HG02763 (cell line): Measurements from ENCODE around the gene FCHO2.

Experiments used
- ATAC-seq: cut with Tn5 transposase; IDR thresholded peaks from one replicate; pipeline ENCODE4 v1.9.1; 2021; ENCODE audit warnings: mild to moderate bottlenecking, moderate library complexity; ENCODE audit not compliant: unreplicated experiment

The FCHO2 gene

GRCh38 chr5:73030531-73030930 is 74.7 kb downstream of the FCHO2 start:
- ATAC-seq: no peak

GRCh38 chr5:73030995-73031394 is 75.2 kb downstream of the FCHO2 start:
- no peak for ATAC-seq

GRCh38 chr5:73031839-73032238 is 76.0 kb downstream of the FCHO2 start:
- no peak for ATAC-seq

- ATAC-seq: no peak
Measured at GRCh38 chr5:73032635-73033034, 76.8 kb downstream of the FCHO2 start.

GRCh38 chr5:73037545-73037944 is 81.7 kb downstream of the FCHO2 start:
- no peak for ATAC-seq

- no peak for ATAC-seq
Measured at GRCh38 chr5:73039082-73039481, 83.2 kb downstream of the FCHO2 start.

GRCh38 chr5:73042993-73043392 is 87.2 kb downstream of the FCHO2 start:
- ATAC-seq: no peak

- ATAC-seq: no peak
Measured at GRCh38 chr5:73044546-73044945, 88.7 kb downstream of the FCHO2 start.

- ATAC-seq: no peak
Measured at GRCh38 chr5:73045623-73046022, 89.8 kb downstream of the FCHO2 start.

GRCh38 chr5:73061593-73061992 is 105.8 kb downstream of the FCHO2 start:
- no peak for ATAC-seq

- ATAC-seq: no peak
Measured at GRCh38 chr5:73066466-73066865, 110.6 kb downstream of the FCHO2 start.

- ATAC-seq: no peak
Measured at GRCh38 chr5:73067213-73067612, 111.4 kb downstream of the FCHO2 start.

GRCh38 chr5:73081093-73081492 is 125.3 kb downstream of the FCHO2 start:
- no peak for ATAC-seq

GRCh38 chr5:73088026-73088425 is 132.2 kb downstream of the FCHO2 start:
- no peak for ATAC-seq

GRCh38 chr5:73093943-73094342 is 138.1 kb downstream of the FCHO2 start:
- ATAC-seq: no peak

GRCh38 chr5:73094415-73094814 is 138.6 kb downstream of the FCHO2 start:
- ATAC-seq: no peak

- ATAC-seq: no peak
Measured at GRCh38 chr5:73095564-73096238, 139.9 kb downstream of the FCHO2 start.

- no peak for ATAC-seq
Measured at GRCh38 chr5:73096239-73096575, 140.4 kb downstream of the FCHO2 start.

GRCh38 chr5:73097740-73098139 is 141.9 kb downstream of the FCHO2 start:
- no peak for ATAC-seq

GRCh38 chr5:73100109-73100508 is 144.3 kb downstream of the FCHO2 start:
- ATAC-seq: no peak

GRCh38 chr5:73103870-73104299 is 148.0 kb downstream of the FCHO2 start:
- no peak for ATAC-seq

- no peak for ATAC-seq
Measured at GRCh38 chr5:73104326-73104725, 148.5 kb downstream of the FCHO2 start.

- ATAC-seq: no peak
Measured at GRCh38 chr5:73106335-73106734, 150.5 kb downstream of the FCHO2 start.
